Lower leg skin (tissue), 3 donors: ENCODE data around the gene HLX.

Experiments used
- CTCF ChIP-seq, 3 donors: fragments of 450-650 bp; IDR thresholded peaks; one replicate each; pipeline ENCODE4 v1.5.1; 2016; ENCODE audit warnings: antibody characterized with exemption in 3 of 3, mild to moderate bottlenecking in 3 of 3, moderate library complexity in 2 of 3
- POLR2A ChIP-seq, 2 donors: fragments of 450-650 bp; IDR thresholded peaks; one replicate each; pipeline ENCODE4 v1.6.1; 2016 to 2017; ENCODE audit warnings: antibody characterized with exemption in 2 of 2, mild to moderate bottlenecking in 1 of 2, moderate library complexity in 1 of 2

GRCh38 chr1:220900842-220901241 is 21.6 kb downstream of the HLX start:
- no peak for TF ChIP-seq CTCF (IDR thresholded peaks at IDR 0.05)
- TF ChIP-seq POLR2A (IDR thresholded peaks at IDR 0.05), result no peak
